Lung (tissue), 12 donors: Measurements from ENCODE around the gene LCN12. TPM values are rescaled to one million over a fixed set of nuclear protein-coding genes. Genes with fewer than 3 reads are reported as not detected.
A peak's percentile ranks its signal among the peaks of the same experiment; 100 is the strongest.

Source experiments
- ATAC-seq: fragments of 200-7000 bp; cut with Tn5 transposase; one replicate; pipeline ENCODE4 v1.9.1; 2020; ENCODE audit warnings: moderate number of reproducible peaks; ENCODE audit not compliant: insufficient read depth, low FRiP score
- DNase-seq, 3 donors: peaks; one replicate each; pipeline ENCODE4 v3.0.0-alpha.2; 2013 to 2017
- H3K27ac ChIP-seq, 2 donors: one replicate each; pipeline ENCODE4 v1.5.1; 2013; ENCODE audit warnings: mild to moderate bottlenecking in 2 of 2, moderate library complexity in 2 of 2, control low read depth in 1 of 2, inconsistent platforms in 1 of 2, low read depth in 1 of 2, low read length in 1 of 2
- H3K27me3 ChIP-seq, 3 donors: one replicate each; pipeline ENCODE4 v1.5.1; 2013; ENCODE audit warnings: low read length in 2 of 3; ENCODE audit not compliant: control insufficient read depth in 3 of 3, insufficient read depth in 3 of 3
- H3K36me3 ChIP-seq, 4 donors: one replicate each; pipeline ENCODE4 v1.5.1; 2013; ENCODE audit warnings: low read length in 4 of 4, mild to moderate bottlenecking in 1 of 4, moderate library complexity in 1 of 4; ENCODE audit not compliant: control insufficient read depth in 4 of 4, insufficient read depth in 4 of 4
- H3K4me1 ChIP-seq, 5 donors: one replicate each; pipeline ENCODE4 v1.5.1; 2013; ENCODE audit warnings: low read length in 5 of 5, mild to moderate bottlenecking in 2 of 5, moderate library complexity in 1 of 5; ENCODE audit not compliant: control insufficient read depth in 5 of 5, insufficient read depth in 5 of 5
- H3K4me3 ChIP-seq: one replicate; pipeline ENCODE4 v1.5.1; 2013; ENCODE audit warnings: mild to moderate bottlenecking, control low read depth, moderate library complexity
- H3K9ac ChIP-seq, 2 donors: one replicate each; pipeline ENCODE4 v1.5.1; 2013; ENCODE audit warnings: low read length in 2 of 2, control low read depth in 1 of 2; ENCODE audit not compliant: insufficient read depth in 1 of 2
- H3K9me3 ChIP-seq, 4 donors: one replicate each; pipeline ENCODE4 v1.5.1; 2013; ENCODE audit warnings: low read length in 3 of 4, mild to moderate bottlenecking in 1 of 4, moderate library complexity in 1 of 4; ENCODE audit not compliant: control insufficient read depth in 4 of 4, insufficient read depth in 3 of 4
- WGBS, 2 donors: extraction: QIAGEN DNeasy Blood & Tissue Kit; methylation state at CpG; one replicate each; pipeline ENCODE4 v1.1.7; 2013; 5-methylcytosine and 5-hydroxymethylcytosine counted together
- polyA plus RNA-seq, 2 donors: library from polyadenylated mRNA; stranded (reverse); fragments of 200-250 nt; gene quantifications; one replicate each; pipeline ENCODE4 v1.2.1, GENCODE V29; 2013
- total RNA-seq, 2 donors: library from RNA; depleted of rRNA in 1 of 2; stranded (reverse); fragments of >200 nt in 1 of 2; gene quantifications; one replicate each; pipeline ENCODE4 v1.2.1, GENCODE V29; 2014 to 2021
- TF ChIP-seq, protein P1 (sequence below): IDR thresholded peaks from 2 replicates; pipeline ENCODE4 v1.5.1; 2012; ENCODE audit warnings: mild to moderate bottlenecking; ENCODE audit errors: control extremely low read depth, extremely low read depth
- donor health status: control.
- donor health status: control.
- donor health status: Bipolar disorder and iron deficiency.
- donor health status: healthy.
- donor health status: DM: yes; HTN: yes; CAD: no.

The LCN12 gene
- total and polyA plus RNA-seq, 4 donors = 0.35 to 6.3 (median 3.2) TPM

DNA sequence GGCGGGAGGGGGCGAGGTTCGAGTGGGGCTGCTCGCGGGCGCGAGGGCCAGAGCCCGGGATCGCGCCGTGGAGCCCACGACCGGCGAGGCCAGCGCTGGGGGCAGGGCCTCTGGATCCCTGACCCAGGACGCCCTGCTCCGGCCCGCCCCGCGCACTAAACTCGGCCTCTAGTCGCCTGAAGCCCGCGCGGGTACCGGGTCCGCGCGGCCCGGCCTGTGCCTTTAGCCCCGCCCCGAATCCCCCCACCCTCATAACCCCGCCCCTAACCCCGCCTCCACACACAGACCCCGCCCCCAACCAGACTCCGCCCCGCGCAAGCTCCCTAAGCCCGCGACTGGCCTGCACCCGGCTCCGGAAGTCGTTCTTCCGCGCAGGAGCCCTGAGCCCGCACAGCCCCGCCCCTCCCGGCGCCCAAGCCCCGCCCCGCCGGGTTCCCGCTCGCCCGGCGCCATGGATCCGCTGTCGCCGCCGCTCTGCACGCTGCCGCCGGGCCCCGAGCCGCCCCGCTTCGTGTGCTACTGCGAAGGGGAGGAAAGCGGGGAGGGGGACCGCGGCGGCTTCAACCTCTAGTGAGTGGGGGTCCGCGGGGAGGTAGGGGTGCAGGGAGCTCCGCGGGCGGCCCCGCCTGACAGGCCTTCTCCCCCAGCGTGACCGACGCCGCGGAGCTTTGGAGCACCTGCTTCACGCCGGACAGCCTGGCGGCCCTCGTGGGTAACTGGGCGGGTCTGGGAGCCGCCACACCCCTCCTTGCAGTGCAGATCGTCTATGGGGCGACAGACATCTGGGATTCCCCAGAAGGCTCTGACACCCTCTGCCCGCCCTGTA, 40.1 kb downstream of the LCN12 start, which contains the start of gene PAXX:
Gene PAXX (plus strand): TSS at position 430 of the 826 bp plus-strand sequence. CDS start 22 bp downstream, at position 452.
- peaks cover 0 to 34% (median 13%) of the 10 kb centered on the region in 5 donors for H3K4me1 ChIP-seq
- H3K9me3 ChIP-seq = no peaks in the 10 kb centered on the region
- no peak within 1 kb of the TSS for H3K9ac ChIP-seq
- DNase-seq (peak; percentile 89 to 92 (median 91)), ATAC-seq (peak; percentile 90)
- 1 to 2% methylated on average over 59 to 92 of the region's 92 CpGs for WGBS, 2 donors
- H3K4me3 ChIP-seq = peak within 1 kb of the TSS; percentile 66
- TF ChIP-seq, protein P1, sequence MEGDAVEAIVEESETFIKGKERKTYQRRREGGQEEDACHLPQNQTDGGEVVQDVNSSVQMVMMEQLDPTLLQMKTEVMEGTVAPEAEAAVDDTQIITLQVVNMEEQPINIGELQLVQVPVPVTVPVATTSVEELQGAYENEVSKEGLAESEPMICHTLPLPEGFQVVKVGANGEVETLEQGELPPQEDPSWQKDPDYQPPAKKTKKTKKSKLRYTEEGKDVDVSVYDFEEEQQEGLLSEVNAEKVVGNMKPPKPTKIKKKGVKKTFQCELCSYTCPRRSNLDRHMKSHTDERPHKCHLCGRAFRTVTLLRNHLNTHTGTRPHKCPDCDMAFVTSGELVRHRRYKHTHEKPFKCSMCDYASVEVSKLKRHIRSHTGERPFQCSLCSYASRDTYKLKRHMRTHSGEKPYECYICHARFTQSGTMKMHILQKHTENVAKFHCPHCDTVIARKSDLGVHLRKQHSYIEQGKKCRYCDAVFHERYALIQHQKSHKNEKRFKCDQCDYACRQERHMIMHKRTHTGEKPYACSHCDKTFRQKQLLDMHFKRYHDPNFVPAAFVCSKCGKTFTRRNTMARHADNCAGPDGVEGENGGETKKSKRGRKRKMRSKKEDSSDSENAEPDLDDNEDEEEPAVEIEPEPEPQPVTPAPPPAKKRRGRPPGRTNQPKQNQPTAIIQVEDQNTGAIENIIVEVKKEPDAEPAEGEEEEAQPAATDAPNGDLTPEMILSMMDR = no peak
- peaks cover 0 to 13% (median 0%) of the 10 kb centered on the region in 4 donors for H3K36me3 ChIP-seq
- H3K27me3 ChIP-seq = no peaks in the 10 kb centered on the region
- peak within 1 kb of the TSS; percentile 34 to 85 for H3K27ac ChIP-seq

DNA sequence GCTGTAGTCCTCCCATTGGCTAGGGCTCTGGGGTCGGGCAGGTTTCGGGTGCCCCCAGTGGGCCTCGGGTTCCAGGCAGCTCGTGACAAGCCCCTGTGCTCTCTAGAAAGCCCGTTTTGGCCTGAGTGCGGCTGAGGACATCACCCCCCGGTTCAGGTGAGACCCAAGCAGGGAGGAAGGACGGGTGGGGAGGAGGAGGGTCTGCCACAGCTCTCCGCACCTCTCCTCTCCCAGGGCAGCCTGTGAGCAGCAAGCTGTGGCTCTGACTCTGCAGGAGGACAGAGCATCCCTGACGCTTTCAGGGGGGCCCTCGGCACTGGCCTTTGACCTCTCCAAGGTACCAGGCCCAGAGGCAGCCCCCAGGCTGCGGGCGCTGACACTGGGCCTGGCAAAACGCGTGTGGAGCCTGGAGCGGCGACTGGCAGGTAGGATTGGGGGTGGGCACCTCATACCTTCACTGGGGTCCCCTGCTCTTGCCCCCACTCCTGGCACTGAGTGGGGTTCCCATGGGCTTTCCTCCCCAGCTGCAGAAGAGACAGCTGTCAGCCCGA, 40.8 kb downstream of the LCN12 start:
- Histone ChIP-seq H3K9me3 (no peaks in the 10 kb centered on the region), H3K27me3 (no peaks in the 10 kb centered on the region), H3K4me3 (peak overlapping the region; percentile 66), H3K36me3 (peaks cover 0 to 13% (median 0%) of the 10 kb centered on the region in 4 donors), H3K27ac (peak overlapping the region; percentile 34 to 81), H3K9ac (no peak overlapping the region), H3K4me1 (peaks cover 0 to 37% (median 15%) of the 10 kb centered on the region in 5 donors)
- no peak for ATAC-seq
- DNase-seq = no peak
- WGBS, 2 donors = 41 to 45% methylated on average over 17 to 18 of the region's 18 CpGs
- TF ChIP-seq, protein P1 = no peak

DNA sequence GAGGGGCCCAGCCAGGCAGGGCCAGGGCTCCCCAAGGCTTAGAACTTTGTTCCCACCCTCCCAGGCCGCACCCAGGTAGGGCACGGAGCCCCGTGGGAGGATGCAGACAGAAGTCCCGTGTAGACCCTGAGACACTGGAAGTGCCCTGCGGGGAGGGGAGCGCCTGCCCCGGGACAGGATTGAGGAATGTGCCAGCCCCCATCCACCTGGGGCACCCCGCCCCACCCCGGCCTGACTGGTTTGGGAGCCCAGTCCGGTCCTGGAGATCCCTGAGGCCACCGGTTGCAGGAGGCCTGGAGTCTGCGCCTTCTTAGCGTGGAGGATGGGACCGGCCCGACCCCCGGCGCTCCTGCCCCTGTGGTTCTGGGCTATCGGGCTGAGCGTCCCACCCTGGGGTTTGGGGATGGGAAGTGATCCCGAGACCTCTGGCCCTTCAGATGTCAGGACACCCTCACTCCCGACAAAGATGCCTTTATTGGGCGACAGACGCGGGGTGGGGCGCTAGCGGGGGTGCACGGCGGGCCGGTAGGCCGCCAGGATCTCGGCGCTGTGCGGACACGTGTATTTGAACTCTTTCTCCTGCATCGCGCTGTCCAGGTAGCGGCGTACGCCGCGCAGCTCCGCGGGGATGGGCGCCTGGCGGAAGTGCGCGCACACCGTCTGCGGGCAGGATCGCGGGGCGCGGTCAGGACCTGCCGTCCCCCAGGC, 42.3 kb downstream of the LCN12 start:
- no peak overlapping the region for H3K4me3 ChIP-seq
- no peaks in the 10 kb centered on the region for H3K9me3 ChIP-seq
- DNase-seq (no peak), ATAC-seq (no peak)
- TF ChIP-seq, protein P1 = no peak
- H3K9ac ChIP-seq = no peak overlapping the region
- peaks cover 0 to 13% (median 0%) of the 10 kb centered on the region in 4 donors for H3K36me3 ChIP-seq
- WGBS, 2 donors = 71 to 75% methylated on average over 54 of the region's 54 CpGs
- H3K27me3 ChIP-seq = no peaks in the 10 kb centered on the region
- no peak overlapping the region for H3K27ac ChIP-seq
- peaks cover 0 to 37% (median 15%) of the 10 kb centered on the region in 5 donors for H3K4me1 ChIP-seq
